Measurements from ENCODE around the gene OR2L2.
"Not testable (repeated sequence)": the region's sequence is repeated elsewhere in the genome, so short reads cannot be mapped to it uniquely, and the experiment has no call there.

OR2L2 gene, protein sequence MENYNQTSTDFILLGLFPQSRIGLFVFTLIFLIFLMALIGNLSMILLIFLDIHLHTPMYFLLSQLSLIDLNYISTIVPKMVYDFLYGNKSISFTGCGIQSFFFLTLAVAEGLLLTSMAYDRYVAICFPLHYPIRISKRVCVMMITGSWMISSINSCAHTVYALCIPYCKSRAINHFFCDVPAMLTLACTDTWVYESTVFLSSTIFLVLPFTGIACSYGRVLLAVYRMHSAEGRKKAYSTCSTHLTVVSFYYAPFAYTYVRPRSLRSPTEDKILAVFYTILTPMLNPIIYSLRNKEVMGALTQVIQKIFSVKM

DNA sequence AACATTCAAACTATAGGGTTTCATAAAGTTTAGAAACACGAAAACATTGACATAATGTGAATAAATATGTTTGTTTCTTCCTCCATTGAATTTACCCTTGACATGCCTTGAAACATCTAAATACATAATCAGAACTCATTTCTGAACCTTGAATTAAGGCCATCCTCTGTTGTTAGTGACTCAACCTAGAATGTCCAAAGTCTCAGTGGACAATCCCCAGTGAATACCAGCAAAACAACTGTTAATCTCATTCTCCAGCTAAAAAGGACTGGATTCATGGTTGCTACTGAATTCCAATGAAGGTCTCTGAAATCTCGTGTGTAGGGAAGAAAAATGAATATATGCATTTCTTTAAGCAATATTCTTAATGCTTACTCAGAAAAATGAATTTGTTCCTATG, at the start of gene OR2L2:
Gene OR2L2 (plus strand): TSS at position 301 of the 400 bp plus-strand sequence. CDS start 8,198 bp downstream, outside the sequence.
- no peak for DNase-seq

DNA sequence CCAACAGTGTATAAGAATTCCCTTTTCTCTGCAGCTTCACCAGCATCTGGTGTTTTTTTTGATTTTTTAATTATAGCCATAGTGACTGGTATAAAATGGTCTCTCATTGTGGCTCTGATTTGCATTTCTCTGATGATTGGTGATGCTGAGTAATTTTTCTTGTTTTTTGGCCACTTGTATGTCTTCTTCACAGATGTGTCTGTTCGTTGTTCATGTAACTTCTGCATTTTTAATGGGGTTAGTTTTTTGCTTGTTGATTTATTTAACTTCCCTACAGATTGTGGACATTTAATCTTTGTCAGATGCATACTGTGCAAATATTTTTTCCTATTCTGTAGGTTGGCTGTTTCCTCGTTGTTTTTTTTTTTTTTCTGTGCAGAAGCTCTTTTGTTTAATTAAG, 36.9 kb upstream of the OR2L2 start:
- no peak for DNase-seq

DNA sequence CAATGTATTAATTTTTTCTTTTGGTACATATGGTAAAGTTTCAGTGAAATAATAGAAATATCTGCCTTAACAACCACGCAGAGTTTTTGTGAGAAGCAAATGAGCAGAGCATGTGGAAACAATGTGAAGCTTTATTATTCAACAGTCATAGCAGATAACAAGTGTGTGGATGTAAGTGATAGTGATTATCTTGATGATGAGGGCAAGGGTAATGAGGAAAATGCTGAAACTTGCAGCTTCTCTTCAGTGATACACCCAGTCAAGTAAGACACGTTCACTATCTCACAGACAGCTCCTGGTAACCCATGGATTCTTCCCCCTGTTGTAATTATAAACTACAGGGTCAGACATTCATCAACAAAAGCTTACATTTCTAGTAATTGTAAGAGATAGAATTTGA, 31.1 kb upstream of the OR2L2 start:
- no peak for DNase-seq

DNA sequence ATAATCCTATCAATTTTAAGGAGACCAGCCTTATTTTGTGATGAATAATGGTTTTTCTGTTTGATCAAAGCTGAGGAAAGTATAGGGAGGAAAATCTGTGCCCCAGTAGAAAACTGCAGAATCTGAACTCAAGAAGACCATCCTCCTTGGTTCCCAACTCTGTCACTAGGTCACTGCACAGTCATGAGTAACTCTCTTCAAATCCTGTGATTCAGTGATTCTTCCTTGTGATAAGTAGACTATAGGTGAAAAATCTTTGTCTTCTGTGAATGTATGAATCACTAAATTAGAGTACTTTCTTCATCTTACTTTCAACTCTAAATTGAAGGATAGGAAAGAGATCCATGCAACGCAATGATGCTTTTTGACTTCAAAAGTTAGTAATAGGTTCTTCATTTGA, 29.7 kb upstream of the OR2L2 start:
- no peak for DNase-seq

DNA sequence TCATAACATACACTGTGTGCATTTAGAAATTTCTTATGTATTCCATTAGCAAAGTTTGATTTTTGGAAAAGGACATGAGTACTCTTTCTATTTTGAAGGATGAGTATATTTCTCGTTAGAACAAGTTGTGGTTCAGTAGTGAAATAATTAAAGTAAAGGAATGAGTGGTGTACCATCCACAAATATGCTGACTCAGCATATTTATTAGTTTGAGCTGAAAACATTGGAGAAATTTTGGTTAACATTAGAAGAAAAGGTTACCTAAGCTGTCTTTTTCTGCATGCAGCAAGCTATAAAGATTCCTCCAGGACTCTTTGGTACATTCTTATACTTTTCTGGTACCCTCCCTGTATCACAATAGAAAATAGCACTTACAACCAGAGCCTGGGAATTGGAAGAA, 22.1 kb upstream of the OR2L2 start:
- no peak for DNase-seq

DNA sequence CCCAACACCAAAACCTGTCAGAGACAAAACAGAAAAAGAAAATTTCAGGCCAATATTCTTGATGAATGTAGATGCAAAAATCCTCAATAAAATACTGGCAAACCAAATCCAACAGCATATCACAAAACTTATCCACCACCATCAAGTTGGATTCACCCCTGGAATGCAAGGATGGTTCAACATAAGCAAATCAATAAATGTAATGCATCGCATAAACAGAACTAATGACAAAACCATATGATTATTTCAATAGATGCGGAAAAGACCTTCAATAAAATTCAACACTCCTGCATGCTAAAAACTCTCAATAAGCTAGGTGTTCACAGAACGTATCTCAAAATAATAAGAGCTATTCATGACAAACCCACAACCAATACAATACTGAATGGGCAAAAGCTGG, 20.2 kb upstream of the OR2L2 start:
- no peak for DNase-seq

DNA sequence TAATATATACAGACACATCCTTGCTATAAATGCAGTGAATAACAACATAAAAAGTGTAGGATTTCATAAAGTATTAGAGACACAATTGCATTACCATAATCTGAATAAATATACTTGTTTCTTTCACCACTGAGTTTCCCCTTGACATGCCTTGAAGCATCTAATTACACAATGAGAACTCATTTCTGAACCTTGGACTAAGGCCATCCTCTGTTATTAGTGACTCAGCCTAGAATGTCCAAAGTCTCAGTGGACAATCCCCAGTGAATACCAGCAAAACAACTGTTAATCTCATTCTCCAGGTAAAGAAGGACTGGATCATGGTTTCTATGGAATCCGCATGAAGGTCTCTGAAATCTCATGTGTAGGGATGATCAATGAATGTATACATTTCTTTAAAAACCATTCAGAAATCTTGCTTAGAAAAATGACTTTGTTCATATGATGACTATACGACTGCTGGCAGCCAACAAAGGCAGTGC, 16.6 kb upstream of the OR2L2 start, which contains the start of gene OR2L5:
Gene OR2L5 (plus strand): TSS at position 432 of the 482 bp plus-strand sequence. CDS start 8,288 bp downstream, outside the sequence.
- DNase-seq = no peak

DNA sequence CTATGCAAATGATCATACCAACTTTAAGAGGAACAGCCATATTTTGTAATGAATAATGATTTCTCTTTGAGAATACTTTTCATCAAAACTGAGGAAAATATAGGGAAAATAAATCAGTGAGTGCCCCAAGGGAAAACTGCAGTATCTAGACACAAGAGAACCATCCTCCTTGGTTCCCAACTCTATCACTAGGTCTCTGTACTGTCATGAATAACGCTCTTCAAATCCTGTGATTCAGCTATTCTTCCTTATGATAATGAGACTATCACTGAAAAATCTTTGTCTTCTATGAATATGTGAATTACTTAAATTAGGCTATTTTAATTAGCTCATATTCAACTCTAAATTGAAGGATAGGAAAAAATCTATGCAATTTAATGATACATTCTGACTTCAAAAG, 14.1 kb upstream of the OR2L2 start:
- DNase-seq = no peak

DNA sequence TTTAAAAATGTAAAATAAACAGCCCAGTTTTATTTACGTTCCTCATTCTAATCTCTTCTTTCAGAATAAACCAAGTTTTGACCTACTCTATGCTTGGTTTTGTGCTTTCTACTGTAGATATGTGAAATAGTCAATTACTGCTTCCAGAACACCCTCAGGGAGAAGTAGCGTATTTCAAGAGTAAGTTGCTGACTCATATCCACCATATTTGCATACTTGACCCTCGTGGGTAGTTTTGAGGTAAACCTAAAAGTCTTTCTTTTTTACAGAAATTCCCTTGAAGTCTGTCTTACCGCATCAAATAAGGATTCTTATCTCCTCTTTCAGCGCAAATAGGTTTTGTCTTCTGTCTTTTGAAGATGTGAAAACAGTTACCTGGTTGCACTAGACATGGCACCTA, 15.3 kb downstream of the OR2L2 start:
- DNase-seq = no peak

DNA sequence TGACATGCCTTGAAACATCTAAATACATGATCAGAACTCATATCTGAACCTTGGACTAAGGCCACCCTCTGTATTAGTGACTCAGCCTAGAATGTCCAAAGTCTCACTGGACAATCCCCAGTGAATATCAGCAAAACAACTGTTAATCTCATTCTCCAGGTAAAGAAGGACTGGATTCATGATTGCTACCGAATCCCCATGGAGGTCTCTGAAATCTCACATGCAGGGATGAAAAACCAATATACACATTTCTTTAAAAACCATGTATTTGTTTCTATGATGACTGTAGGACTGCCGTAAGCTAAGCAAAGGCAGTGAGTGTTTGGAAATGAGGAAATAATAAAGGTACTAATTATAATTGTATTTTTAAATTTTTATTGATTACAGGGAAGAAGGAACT, 16.7 kb downstream of the OR2L2 start, which contains the start of gene OR2L3:
Gene OR2L3 (plus strand): TSS at position 301 of the 400 bp plus-strand sequence. CDS start 13,846 bp downstream, outside the sequence.
- no peak for DNase-seq

DNA sequence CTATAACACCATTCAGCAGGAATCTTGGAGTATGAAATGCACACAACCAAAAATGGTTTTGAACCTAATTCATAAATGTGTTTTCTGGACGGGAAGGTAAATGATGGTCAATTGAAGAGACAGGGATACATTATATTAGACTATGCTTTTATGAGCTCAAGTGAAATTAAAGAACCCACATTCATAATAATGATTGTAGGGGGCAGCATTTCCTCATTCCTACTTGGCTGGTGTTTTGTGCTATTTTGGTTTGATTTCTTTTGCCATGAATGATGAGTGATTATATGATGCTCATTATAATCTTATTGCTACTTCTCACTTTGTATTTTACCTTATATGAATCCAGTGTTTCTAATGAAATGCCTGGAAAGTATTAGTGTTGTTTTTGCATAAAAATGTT, 17.1 kb downstream of the OR2L2 start:
- DNase-seq = no peak

DNA sequence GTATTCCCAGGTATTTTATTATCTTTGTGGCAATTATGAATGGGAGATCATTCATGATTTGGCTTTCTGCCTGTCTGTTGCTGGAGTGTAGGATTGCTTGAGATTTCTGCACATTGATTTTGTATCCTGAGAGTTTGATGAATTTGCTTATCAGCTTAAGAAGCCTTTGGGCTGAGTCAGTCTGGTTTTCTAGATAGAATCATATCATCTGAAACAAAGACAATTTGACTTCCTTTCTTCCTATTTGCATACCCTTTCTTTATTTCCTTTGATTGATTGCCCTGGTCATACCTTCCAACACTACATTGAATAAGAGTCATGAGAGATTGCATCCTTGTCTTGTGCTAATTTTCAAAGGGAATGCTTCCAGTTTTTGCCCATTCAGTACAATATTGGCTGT, 24.8 kb downstream of the OR2L2 start:
- no peak for DNase-seq

DNA sequence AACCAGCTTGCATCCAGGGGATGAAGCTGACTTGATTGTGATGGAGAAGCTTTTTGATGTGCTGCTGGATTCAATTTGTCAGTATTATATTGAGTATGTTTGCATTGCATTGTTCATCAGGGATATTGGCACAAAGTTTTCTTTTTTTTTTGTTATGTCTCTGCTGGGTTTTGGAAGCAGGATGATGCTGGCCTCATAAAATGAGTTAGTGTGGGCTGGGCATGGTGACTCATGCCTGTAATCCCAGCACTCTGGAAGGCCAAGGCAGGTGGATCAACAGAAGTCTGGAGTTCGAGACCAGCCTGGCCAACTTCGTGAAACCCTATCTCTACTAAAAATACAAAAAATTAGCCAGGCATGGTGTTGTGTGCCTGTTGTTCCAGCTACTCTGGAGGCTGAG, 25.4 kb downstream of the OR2L2 start:
- DNase-seq = no peak

DNA sequence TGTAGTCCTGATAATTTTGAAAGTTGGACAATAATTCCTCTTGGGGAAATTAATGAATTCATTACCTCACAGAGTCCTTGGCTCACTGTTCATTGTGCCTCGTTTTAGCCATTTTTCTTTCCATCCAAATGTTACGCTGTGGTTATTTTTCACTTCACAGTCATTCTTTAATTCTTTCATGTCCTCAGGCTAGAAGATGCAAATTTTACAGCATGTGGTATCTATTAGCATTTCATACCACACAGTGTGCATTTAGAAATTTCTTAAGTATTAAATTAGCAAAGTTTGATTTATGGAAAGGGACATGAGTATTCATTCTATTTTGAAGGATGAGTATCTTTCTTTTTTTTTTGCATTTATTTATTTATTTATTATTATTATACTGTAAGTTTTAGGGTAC, 35.2 kb downstream of the OR2L2 start:
- DNase-seq = no peak

DNA sequence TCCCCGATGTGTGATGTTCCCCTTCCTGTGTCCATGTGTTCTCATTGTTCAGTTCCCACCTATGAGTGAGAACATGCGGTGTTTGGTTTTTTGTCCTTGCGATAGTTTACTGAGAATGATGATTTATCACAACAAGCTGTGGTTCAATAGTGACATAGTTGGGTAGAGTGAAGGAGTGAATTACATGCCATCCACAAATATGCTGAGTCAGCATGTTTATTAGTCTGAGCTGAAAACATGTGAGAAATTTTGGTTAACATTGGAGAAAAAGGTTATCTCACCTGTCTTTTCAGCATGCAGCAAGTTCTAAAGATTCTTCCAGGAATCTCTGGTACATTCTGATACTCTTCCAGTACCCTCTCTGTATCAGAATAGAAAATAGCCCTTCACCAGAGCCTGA, 35.7 kb downstream of the OR2L2 start:
- DNase-seq = no peak

DNA sequence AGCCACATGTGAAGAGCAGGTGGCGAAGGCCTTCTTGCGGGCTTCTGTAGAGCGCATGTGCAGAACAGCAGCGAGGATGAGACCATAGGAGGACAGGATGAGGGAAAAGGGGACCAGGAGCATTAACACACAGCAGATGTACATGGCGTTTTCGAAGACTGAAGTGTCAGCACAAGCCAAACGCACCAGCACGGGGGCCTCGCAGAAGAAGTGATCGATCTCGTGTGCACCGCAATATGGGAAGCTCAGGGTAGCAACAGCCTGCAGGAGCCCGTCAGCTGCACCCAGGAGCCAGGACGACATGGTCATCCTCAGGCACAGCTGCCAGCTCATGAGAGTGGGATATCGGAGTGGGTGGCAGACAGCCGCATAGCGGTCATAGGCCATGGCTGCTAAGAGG, 54.0 kb downstream of the OR2L2 start:
- DNase-seq = not testable (repeated sequence)

Data from NCI-H2227 treated with DMSO at 0.1 percent for 48 hours (cell line).